AG04450 (cell line): ENCODE data around the gene IPO4. TPM values are rescaled to one million over a fixed set of nuclear protein-coding genes. Genes with fewer than 3 reads are reported as not detected.
A peak's percentile ranks its signal among the peaks of the same experiment; 100 is the strongest.

Experiments used
- CTCF ChIA-PET: fragments of 300-600, 350-600 bp; formaldehyde crosslinking; extraction: SDS; loops from one replicate; lab custom pipeline; 2022; ENCODE audit warnings: antibody characterized with exemption, inconsistent platforms; lab: Charles Lee
- POLR2A ChIA-PET: fragments of 350-600 bp; formaldehyde crosslinking; extraction: SDS; loops from one replicate; lab custom pipeline; 2021; ENCODE audit warnings: antibody characterized with exemption, inconsistent platforms; lab: Yijun Ruan, JAX
- DNase-seq: peaks from one replicate; pipeline ENCODE4 v3.0.0-alpha.2; 2011; ENCODE audit warnings: low read depth, low spot score
- H3K27ac ChIP-seq: one replicate; pipeline ENCODE4 v1.5.1; 2012; ENCODE audit warnings: low read depth, low read length, control low read depth
- H3K27me3 ChIP-seq: one replicate; pipeline ENCODE4 v1.6.0; 2012; ENCODE audit warnings: low read length; ENCODE audit not compliant: control insufficient read depth, insufficient read depth
- H3K4me3 ChIP-seq: 2 replicates; pipeline ENCODE4 v1.5.1; 2011; ENCODE audit warnings: mild to moderate bottlenecking, low read depth, low read length, control low read depth
- H3K9me3 ChIP-seq: 2 replicates; pipeline ENCODE4 v1.5.1; 2012; ENCODE audit warnings: low read length; ENCODE audit not compliant: control insufficient read depth, insufficient read depth
- polyA plus RNA-seq: library from polyadenylated mRNA; depleted of rRNA; stranded (reverse); fragments of >200 nt; gene quantifications from 2 replicates; pipeline ENCODE4 v1.2.3, GENCODE V29; 2011
- TF ChIP-seq, protein P1 (sequence below): IDR thresholded peaks from 2 replicates; pipeline ENCODE4 v1.5.1; 2011; ENCODE audit warnings: low read depth, low read length, control low read depth, inconsistent platforms

Gene IPO4
- polyA plus RNA-seq, 1 experiment = 15.2 TPM

DNA sequence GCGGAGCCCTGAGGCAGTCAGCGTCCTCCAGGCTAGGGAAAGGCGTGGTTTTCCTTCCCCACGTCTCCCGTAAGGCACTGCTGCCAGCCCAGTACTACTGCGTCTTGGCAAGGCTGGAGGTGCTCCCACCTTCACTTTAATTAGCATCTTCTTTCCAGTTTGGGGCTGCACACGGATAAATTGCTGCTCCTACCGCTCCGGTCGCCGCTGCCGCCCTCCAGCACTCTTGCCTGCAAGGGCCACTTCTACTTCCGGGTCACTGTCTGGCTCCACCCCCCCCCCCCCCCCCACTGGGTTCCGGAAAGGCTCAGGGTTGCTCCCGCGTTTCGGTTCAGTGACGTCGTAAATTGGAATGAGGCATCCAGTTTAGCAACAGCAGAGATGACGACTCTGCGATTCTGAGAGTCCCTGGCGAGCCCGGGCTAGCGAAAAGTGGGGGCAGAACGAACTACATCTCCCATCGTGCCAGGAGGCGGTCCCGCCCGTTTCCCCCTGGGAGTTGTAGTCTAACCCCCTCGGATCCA is 43.6 kb upstream of the IPO4 start, which contains the start of gene NEDD8:
NEDD8 (minus strand) TSS at position 247 of the 524 bp plus-strand sequence; CDS start at position 147, 100 bp downstream.
- DNase-seq = peak; percentile 86
- TF ChIP-seq, protein P1, sequence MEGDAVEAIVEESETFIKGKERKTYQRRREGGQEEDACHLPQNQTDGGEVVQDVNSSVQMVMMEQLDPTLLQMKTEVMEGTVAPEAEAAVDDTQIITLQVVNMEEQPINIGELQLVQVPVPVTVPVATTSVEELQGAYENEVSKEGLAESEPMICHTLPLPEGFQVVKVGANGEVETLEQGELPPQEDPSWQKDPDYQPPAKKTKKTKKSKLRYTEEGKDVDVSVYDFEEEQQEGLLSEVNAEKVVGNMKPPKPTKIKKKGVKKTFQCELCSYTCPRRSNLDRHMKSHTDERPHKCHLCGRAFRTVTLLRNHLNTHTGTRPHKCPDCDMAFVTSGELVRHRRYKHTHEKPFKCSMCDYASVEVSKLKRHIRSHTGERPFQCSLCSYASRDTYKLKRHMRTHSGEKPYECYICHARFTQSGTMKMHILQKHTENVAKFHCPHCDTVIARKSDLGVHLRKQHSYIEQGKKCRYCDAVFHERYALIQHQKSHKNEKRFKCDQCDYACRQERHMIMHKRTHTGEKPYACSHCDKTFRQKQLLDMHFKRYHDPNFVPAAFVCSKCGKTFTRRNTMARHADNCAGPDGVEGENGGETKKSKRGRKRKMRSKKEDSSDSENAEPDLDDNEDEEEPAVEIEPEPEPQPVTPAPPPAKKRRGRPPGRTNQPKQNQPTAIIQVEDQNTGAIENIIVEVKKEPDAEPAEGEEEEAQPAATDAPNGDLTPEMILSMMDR = no peak
- H3K27ac ChIP-seq = peak within 1 kb of the TSS; percentile 90
- peak within 1 kb of the TSS; percentile 95 for H3K4me3 ChIP-seq
- no peaks in the 10 kb centered on the region for H3K27me3 ChIP-seq
- H3K9me3 ChIP-seq = no peaks in the 10 kb centered on the region; the same call in 1 of the 2 replicates
- ChIA-PET POLR2A (interaction anchor here (0.9 kb wide), 1 partner anchor 10 kb away, joined by 7 read pairs; the partner anchor contains the start of gene TINF2), CTCF (no interaction called here)

DNA sequence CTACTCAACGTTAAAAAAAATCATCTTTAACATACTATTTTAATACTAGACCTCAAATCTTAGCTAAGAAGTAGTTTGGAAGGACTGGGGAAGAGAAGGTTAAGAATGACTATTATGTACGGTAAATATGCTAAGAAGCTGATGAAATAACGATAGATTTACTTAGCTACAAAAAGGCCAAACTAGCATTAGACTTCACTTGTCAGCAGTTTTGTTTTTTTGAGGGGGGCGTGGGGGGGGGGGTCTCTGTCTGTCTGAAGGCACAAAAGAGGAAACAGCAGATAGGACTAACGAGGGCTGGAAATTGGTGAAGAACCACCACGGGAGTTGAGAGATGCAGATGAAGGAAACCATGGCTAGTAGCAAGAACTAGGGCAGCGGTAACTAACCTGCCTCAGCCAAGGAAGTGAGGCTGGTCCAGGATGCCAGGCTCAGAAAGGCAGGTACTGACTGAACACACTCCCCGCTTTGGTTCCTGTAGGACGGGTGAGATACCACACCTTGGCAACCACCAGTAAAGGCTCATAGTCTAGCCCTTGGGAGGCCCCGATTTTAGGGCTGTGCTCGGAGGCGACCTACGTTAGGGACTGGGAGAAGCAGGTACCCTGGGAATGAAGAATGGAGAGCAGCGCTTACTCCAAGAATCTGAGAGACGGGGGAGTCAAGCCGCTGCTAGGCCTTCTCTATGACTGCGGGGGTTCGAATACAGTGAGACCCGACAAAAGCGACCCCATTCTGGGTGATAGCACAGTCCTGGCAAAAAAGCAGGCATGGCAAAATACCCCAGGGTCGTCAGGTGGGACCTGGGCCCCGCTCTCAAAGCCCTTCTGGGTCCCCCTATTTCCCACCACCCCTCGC is 42.9 kb upstream of the IPO4 start:
- Histone ChIP-seq H3K27ac (peak overlapping the region; percentile 90), H3K27me3 (no peaks in the 10 kb centered on the region), H3K9me3 (no peaks in the 10 kb centered on the region; the same call in 1 of the 2 replicates), H3K4me3 (peak overlapping the region; percentile 95)
- TF ChIP-seq, protein P1 = no peak
- DNase-seq = no peak
- ChIA-PET POLR2A (interaction anchor here (0.9 kb wide), 1 partner anchor 16 kb away, joined by 3 read pairs; the partner anchor contains the start of gene MDP1), CTCF (interaction anchor here (0.6 to 1.0 kb wide), 6 partner anchors 11 to 205 kb away, joined by 3 to 8 read pairs (median 3); partner anchors contain the start of genes CIDEB and TINF2)

DNA sequence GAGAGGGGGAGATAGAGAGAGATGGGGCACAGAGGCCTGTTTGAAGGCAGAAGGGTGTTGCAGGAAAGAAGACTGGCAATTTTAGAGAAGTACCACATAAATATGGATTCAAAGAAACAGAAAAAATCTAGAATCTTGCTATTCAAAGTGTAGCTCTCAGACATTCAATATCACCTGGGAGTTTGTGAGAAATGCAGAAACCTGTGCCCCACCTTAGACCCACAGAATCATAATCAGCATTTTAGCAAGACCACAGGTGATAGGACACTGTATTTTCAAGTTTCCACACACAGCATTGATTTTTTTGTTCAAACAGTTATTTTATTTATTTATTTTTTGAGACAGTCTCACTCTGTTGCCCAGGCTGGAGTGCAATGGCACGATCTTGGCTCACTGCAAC is 40.3 kb upstream of the IPO4 start:
- DNase-seq = no peak
- H3K27me3 ChIP-seq = no peaks in the 10 kb centered on the region
- H3K4me3 ChIP-seq = no peak overlapping the region
- CTCF ChIA-PET = interaction anchor here (0.6 to 2.3 kb wide), 5 partner anchors 14 to 95 kb away, joined by 3 to 11 read pairs (median 5); partner anchors contain the start of genes CIDEB, EMC9, IRF9 and TINF2
- TF ChIP-seq, protein P1 = no peak
- H3K9me3 ChIP-seq = no peaks in the 10 kb centered on the region; the same call in 1 of the 2 replicates
- POLR2A ChIA-PET = interaction anchor here (2.0 kb wide), 1 partner anchor 14 kb away, joined by 4 read pairs; the partner anchor contains the start of gene TINF2
- H3K27ac ChIP-seq = no peak overlapping the region

DNA sequence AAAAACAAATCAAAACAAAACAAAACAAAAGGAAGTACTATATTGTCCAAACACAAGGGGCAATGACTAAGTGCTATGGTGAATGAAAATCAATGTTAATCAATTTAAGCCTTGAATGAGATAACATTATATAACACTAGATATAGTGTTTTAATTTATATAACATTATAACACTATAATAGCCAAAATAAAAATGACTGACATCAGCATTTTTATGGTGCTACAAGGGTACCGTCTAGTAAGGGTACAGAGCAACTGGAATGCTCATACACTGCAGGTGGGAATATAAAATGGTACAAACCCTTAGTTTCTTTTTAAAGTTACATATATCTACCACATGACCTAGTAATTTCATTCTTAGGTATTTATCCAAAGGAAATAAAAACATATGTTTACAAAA is 37.9 kb upstream of the IPO4 start:
- Histone ChIP-seq H3K4me3 (no peak overlapping the region), H3K27ac (no peak overlapping the region), H3K27me3 (no peaks in the 10 kb centered on the region), H3K9me3 (no peaks in the 10 kb centered on the region; the same call in 1 of the 2 replicates)
- TF ChIP-seq, protein P1 = no peak
- DNase-seq = no peak
- ChIA-PET POLR2A (interaction anchor here (0.7 kb wide), 1 partner anchor 355 kb away, joined by 8 read pairs; no protein-coding TSS in a partner anchor), CTCF (interaction anchor here (1.1 to 2.3 kb wide), 3 partner anchors 13 to 16 kb away, joined by 3 to 11 read pairs (median 6); partner anchors contain the start of genes CHMP4A and TINF2)
